ENCODE data around the gene PDZK1IP1.

DNA sequence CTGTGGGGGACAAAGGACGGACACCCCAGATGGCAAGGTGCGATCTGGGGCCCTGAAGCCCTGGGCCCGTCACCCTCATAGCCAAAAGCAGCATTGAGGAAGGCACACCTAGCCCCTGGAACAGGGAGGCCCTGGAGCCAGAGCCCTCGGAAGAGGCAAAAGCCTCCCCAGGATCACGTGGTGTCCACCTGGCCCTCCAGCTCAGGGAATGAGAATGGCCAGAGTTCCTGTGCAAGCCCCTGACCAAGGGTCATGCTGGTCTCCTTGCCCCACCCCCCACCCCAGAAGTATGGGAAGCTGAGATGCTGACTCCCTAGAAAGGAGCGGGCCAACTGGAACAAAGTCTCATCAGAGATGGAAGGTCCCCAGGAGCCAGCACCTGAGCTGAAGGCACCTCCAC lies 1.0 kb upstream of the PDZK1IP1 start:
- TF ChIP-seq, protein P1, sequence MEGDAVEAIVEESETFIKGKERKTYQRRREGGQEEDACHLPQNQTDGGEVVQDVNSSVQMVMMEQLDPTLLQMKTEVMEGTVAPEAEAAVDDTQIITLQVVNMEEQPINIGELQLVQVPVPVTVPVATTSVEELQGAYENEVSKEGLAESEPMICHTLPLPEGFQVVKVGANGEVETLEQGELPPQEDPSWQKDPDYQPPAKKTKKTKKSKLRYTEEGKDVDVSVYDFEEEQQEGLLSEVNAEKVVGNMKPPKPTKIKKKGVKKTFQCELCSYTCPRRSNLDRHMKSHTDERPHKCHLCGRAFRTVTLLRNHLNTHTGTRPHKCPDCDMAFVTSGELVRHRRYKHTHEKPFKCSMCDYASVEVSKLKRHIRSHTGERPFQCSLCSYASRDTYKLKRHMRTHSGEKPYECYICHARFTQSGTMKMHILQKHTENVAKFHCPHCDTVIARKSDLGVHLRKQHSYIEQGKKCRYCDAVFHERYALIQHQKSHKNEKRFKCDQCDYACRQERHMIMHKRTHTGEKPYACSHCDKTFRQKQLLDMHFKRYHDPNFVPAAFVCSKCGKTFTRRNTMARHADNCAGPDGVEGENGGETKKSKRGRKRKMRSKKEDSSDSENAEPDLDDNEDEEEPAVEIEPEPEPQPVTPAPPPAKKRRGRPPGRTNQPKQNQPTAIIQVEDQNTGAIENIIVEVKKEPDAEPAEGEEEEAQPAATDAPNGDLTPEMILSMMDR (IDR thresholded peaks at IDR 0.05): no peak
- no peak for TF ChIP-seq POLR2A (IDR thresholded peaks at IDR 0.05)
